ENCODE data around the gene KRT13.

DNA sequence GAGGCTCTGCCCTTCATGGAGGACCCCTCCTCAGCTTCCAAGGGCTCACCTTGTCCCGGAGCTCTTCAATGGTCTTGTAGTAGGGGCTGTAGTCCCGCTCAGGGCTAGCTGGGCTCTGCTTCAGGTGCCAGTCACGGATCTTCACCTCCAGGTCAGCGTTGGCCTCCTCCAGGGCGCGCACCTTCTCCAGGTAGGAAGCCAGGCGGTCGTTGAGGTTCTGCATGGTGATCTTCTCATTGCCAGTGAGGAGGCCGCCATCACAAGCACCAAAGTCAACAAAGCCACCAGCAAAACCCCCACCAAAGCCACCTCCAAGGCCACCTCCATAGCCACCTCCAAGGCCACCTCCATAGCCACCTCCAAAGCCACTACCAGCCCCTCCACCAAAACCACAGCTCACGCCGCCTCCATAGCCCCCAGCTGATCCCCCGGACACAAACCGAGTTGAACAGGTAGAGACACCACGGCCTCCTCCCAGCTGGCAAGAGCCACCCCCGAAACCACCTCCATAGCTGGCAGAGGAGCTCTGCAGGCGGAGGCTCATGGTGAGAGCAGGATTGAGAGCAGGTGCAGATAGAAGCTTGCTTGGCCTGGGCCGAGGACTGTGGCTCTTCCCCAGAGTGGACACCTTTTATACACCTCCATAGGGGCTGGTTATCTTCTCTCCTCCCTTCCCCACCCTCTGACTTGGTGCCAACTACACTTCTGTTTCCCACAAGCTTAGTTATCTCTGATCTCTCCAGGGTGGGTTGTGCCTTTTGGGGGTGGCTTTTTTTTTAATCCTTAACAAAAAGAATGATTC, at the start of gene KRT13:
- TF ChIP-seq EZH2phosphoT487 (IDR thresholded peaks at IDR 0.05; ENCODE audit: unreplicated experiment) (no peak), POLR2AphosphoS5 (IDR thresholded peaks at IDR 0.05; ENCODE audit: low read depth) (no peak), EZH2 (IDR thresholded peaks at IDR 0.05; ENCODE audit: low read depth, unreplicated experiment) (no peak), CREB1 (CRISPR knock-in tag; IDR thresholded peaks at IDR 0.05; ENCODE audit: low read depth) (no peak), ZNF114 (CRISPR knock-in tag; IDR thresholded peaks at IDR 0.05) (no peak), STAT1 (IDR thresholded peaks at IDR 0.05; ENCODE audit: unreplicated experiment) (no peak), ZNF331 (CRISPR knock-in tag; IDR thresholded peaks at IDR 0.05; ENCODE audit: low read depth) (no peak), JUNB (IDR thresholded peaks at IDR 0.05; ENCODE audit: unreplicated experiment) (no peak)
- TF ChIP-seq, protein P1, sequence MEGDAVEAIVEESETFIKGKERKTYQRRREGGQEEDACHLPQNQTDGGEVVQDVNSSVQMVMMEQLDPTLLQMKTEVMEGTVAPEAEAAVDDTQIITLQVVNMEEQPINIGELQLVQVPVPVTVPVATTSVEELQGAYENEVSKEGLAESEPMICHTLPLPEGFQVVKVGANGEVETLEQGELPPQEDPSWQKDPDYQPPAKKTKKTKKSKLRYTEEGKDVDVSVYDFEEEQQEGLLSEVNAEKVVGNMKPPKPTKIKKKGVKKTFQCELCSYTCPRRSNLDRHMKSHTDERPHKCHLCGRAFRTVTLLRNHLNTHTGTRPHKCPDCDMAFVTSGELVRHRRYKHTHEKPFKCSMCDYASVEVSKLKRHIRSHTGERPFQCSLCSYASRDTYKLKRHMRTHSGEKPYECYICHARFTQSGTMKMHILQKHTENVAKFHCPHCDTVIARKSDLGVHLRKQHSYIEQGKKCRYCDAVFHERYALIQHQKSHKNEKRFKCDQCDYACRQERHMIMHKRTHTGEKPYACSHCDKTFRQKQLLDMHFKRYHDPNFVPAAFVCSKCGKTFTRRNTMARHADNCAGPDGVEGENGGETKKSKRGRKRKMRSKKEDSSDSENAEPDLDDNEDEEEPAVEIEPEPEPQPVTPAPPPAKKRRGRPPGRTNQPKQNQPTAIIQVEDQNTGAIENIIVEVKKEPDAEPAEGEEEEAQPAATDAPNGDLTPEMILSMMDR (conservative IDR thresholded peaks at IDR 0.05; ENCODE audit: low read depth in 2 of 2) = no peak
- TF ChIP-seq, protein P2, sequence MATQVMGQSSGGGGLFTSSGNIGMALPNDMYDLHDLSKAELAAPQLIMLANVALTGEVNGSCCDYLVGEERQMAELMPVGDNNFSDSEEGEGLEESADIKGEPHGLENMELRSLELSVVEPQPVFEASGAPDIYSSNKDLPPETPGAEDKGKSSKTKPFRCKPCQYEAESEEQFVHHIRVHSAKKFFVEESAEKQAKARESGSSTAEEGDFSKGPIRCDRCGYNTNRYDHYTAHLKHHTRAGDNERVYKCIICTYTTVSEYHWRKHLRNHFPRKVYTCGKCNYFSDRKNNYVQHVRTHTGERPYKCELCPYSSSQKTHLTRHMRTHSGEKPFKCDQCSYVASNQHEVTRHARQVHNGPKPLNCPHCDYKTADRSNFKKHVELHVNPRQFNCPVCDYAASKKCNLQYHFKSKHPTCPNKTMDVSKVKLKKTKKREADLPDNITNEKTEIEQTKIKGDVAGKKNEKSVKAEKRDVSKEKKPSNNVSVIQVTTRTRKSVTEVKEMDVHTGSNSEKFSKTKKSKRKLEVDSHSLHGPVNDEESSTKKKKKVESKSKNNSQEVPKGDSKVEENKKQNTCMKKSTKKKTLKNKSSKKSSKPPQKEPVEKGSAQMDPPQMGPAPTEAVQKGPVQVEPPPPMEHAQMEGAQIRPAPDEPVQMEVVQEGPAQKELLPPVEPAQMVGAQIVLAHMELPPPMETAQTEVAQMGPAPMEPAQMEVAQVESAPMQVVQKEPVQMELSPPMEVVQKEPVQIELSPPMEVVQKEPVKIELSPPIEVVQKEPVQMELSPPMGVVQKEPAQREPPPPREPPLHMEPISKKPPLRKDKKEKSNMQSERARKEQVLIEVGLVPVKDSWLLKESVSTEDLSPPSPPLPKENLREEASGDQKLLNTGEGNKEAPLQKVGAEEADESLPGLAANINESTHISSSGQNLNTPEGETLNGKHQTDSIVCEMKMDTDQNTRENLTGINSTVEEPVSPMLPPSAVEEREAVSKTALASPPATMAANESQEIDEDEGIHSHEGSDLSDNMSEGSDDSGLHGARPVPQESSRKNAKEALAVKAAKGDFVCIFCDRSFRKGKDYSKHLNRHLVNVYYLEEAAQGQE (IDR thresholded peaks at IDR 0.05; ENCODE audit: unreplicated experiment) = no peak
- TF ChIP-seq, protein P3, sequence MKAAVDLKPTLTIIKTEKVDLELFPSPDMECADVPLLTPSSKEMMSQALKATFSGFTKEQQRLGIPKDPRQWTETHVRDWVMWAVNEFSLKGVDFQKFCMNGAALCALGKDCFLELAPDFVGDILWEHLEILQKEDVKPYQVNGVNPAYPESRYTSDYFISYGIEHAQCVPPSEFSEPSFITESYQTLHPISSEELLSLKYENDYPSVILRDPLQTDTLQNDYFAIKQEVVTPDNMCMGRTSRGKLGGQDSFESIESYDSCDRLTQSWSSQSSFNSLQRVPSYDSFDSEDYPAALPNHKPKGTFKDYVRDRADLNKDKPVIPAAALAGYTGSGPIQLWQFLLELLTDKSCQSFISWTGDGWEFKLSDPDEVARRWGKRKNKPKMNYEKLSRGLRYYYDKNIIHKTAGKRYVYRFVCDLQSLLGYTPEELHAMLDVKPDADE (IDR thresholded peaks at IDR 0.05) = no peak
